Keratinocyte (primary cell): ENCODE data around the gene PLA2G4F. TPM values are rescaled to one million over a fixed set of nuclear protein-coding genes. Genes with fewer than 3 reads are reported as not detected.

Experiments used
- DNase-seq: peaks from one replicate; pipeline ENCODE4 v3.0.0-alpha.2; 2011; ENCODE audit warnings: low read depth, missing footprints, low spot score
- FAIRE-seq: peaks from 2 replicates; lab custom pipeline; 2011; peaks lifted over from hg19 to GRCh38; lab: Jason Lieb, UNC
- H2AFZ ChIP-seq: 2 replicates; pipeline ENCODE4 v1.6.0; 2012; ENCODE audit warnings: low read length, control low read depth, inconsistent platforms; ENCODE audit not compliant: control insufficient read depth
- H3K27ac ChIP-seq: 2 replicates; pipeline ENCODE4 v1.5.1; 2011; ENCODE audit warnings: low read length; ENCODE audit not compliant: control insufficient read depth, insufficient read depth
- H3K27me3 ChIP-seq: 3 replicates; pipeline ENCODE4 v1.6.0; 2011; ENCODE audit warnings: low read length; ENCODE audit not compliant: control insufficient read depth, insufficient read depth; ENCODE audit errors: extremely low read depth
- H3K36me3 ChIP-seq, 2 experiments: 2 replicates in 1 of 2; 3 replicates in 1 of 2; pipeline ENCODE4 v1.5.1; 2011; ENCODE audit warnings: low read length in 2 of 2, mild to moderate bottlenecking in 1 of 2; ENCODE audit not compliant: control insufficient read depth in 2 of 2, insufficient read depth in 2 of 2; ENCODE audit errors: extremely low read depth in 1 of 2
- H3K4me1 ChIP-seq: 3 replicates; pipeline ENCODE4 v1.5.1; 2011; ENCODE audit warnings: low read length; ENCODE audit not compliant: control insufficient read depth, insufficient read depth; ENCODE audit errors: extremely low read depth
- H3K4me2 ChIP-seq: 3 replicates; pipeline ENCODE4 v1.6.0; 2011; ENCODE audit warnings: low read depth, low read length; ENCODE audit not compliant: control insufficient read depth, insufficient read depth; ENCODE audit errors: extremely low read depth
- H3K4me3 ChIP-seq, 3 experiments: fragments of 200-600 bp in 1 of 3; sonication (generic) in 1 of 3; 2 replicates in 2 of 3; 3 replicates in 1 of 3; pipeline ENCODE4 v1.5.1; 2011 to 2016; ENCODE audit warnings: low read length in 3 of 3, mild to moderate bottlenecking in 3 of 3, control low read depth in 2 of 3, inconsistent platforms in 1 of 3, low read depth in 1 of 3, mixed read lengths in 1 of 3, mixed run types in 1 of 3, moderate library complexity in 1 of 3; ENCODE audit not compliant: control insufficient read depth in 2 of 3, insufficient read depth in 2 of 3; ENCODE audit errors: extremely low read depth in 1 of 3
- H3K79me2 ChIP-seq: 2 replicates; pipeline ENCODE4 v1.6.0; 2012; ENCODE audit warnings: low read length; ENCODE audit not compliant: control insufficient read depth, insufficient read depth
- H3K9ac ChIP-seq: 3 replicates; pipeline ENCODE4 v1.6.0; 2011; ENCODE audit warnings: low read length; ENCODE audit not compliant: control insufficient read depth, insufficient read depth; ENCODE audit errors: extremely low read depth
- H3K9me1 ChIP-seq: 3 replicates; pipeline ENCODE4 v1.6.0; 2011; ENCODE audit warnings: low read length; ENCODE audit not compliant: control insufficient read depth, insufficient read depth; ENCODE audit errors: extremely low read depth
- H3K9me3 ChIP-seq: 2 replicates; pipeline ENCODE4 v1.5.1; 2012; ENCODE audit warnings: low read depth, low read length; ENCODE audit not compliant: control insufficient read depth
- H4K20me1 ChIP-seq: 3 replicates; pipeline ENCODE4 v1.6.0; 2011; ENCODE audit warnings: low read length; ENCODE audit not compliant: control insufficient read depth, insufficient read depth; ENCODE audit errors: extremely low read depth
- CTCF ChIP-seq, 3 experiments: IDR thresholded peaks in 1 of 3; conservative IDR thresholded peaks in 1 of 3; optimal IDR thresholded peaks in 1 of 3; 2 replicates in 2 of 3; 3 replicates in 1 of 3; pipeline versions ENCODE3 to v1.5.1; 2011; ENCODE audit warnings: low read length in 3 of 3, mild to moderate bottlenecking in 3 of 3, moderate library complexity in 2 of 3, control low read depth in 1 of 3, inconsistent platforms in 1 of 3; ENCODE audit not compliant: insufficient read depth in 2 of 3; ENCODE audit errors: extremely low read depth in 1 of 3
- EZH2 ChIP-seq: IDR thresholded peaks from one replicate; pipeline ENCODE4 v1.6.1; 2012; ENCODE audit warnings: inconsistent platforms, mild to moderate bottlenecking, low read length, moderate library complexity
- dilution Hi-C: fragments of 300-500 bp; cut with MboI; formaldehyde crosslinking; loops from one replicate; pipeline ENCODE4 v1.7.0; 2020; ENCODE audit warnings: low sequenced_read_pairs; ENCODE audit not compliant: extremely low pct_ligation_motif_present
- polyA plus RNA-seq, 5 experiments: library from polyadenylated mRNA; depleted of rRNA in 3 of 5; stranded (reverse) in 3 of 5; stranded (forward) in 1 of 5; unstranded in 1 of 5; fragments of >200 nt; gene quantifications; 1 replicate in 1 of 5; 2 replicates in 3 of 5; 3 replicates in 1 of 5; pipeline versions ENCODE4 v1.2.1 to v1.2.3, GENCODE V29; 2011 to 2012; ENCODE audit warnings: missing spikeins in 2 of 5, low read depth in 1 of 5, low replicate concordance in 1 of 5

The PLA2G4F gene
- polyA plus RNA-seq, 1 donor (not counting 4 experiments of a cell fraction or from before 2014, with no cell fraction given): 4.4 TPM

GRCh38 chr15:42130246-42130986, 26.0 kb downstream of the PLA2G4F start:
- TF ChIP-seq CTCF (optimal IDR thresholded peaks at IDR 0.05 in 1 of 3, IDR thresholded peaks at IDR 0.05 in 1 of 3, conservative IDR thresholded peaks at IDR 0.05 in 1 of 3; ENCODE audit: extremely low read depth in 1 of 3, insufficient read depth in 2 of 3, low read length in 3 of 3) (no peak), EZH2 (no peak)
- DNase-seq (no peak), FAIRE-seq (no peak)
- peaks cover 3% of the 10 kb centered on the region for H3K27me3 ChIP-seq
- H3K9me1 ChIP-seq: no peaks in the 10 kb centered on the region
- dilution Hi-C loops: no loop called here
- no peaks in the 10 kb centered on the region for H3K79me2 ChIP-seq
- no peaks in the 10 kb centered on the region for H3K36me3 ChIP-seq
- no peaks in the 10 kb centered on the region for H3K4me1 ChIP-seq
- H3K9me3 ChIP-seq: no peaks in the 10 kb centered on the region
- no peak overlapping the region for H3K4me2 ChIP-seq
- H3K4me3 ChIP-seq: no peak overlapping the region
- no peaks in the 10 kb centered on the region for H4K20me1 ChIP-seq
- H3K27ac ChIP-seq: no peak overlapping the region
- H3K9ac ChIP-seq: no peak overlapping the region
- H2AFZ ChIP-seq: no peak overlapping the region

GRCh38 chr15:42129364-42129763, 27.1 kb downstream of the PLA2G4F start:
- no peaks in the 10 kb centered on the region for H3K4me1 ChIP-seq
- no peaks in the 10 kb centered on the region for H3K79me2 ChIP-seq
- H3K36me3 ChIP-seq: no peaks in the 10 kb centered on the region
- TF ChIP-seq EZH2: no peak
- TF ChIP-seq CTCF (optimal IDR thresholded peaks at IDR 0.05 in 1 of 3, IDR thresholded peaks at IDR 0.05 in 1 of 3, conservative IDR thresholded peaks at IDR 0.05 in 1 of 3; ENCODE audit: extremely low read depth in 1 of 3, insufficient read depth in 2 of 3, low read length in 3 of 3): no peak
- no peak overlapping the region for H3K27ac ChIP-seq
- H3K9ac ChIP-seq: no peak overlapping the region
- no peaks in the 10 kb centered on the region for H4K20me1 ChIP-seq
- H3K9me3 ChIP-seq: no peaks in the 10 kb centered on the region
- dilution Hi-C loops: no loop called here
- H2AFZ ChIP-seq: no peak overlapping the region
- no peak overlapping the region for H3K4me2 ChIP-seq
- no peak overlapping the region for H3K4me3 ChIP-seq
- no peaks in the 10 kb centered on the region for H3K9me1 ChIP-seq
- peaks cover 3% of the 10 kb centered on the region for H3K27me3 ChIP-seq
- no peak for FAIRE-seq
- DNase-seq: no peak
